HG03439 (cell line): ENCODE results near the gene SLC44A5.
"Not testable (repeated sequence)": the region's sequence is repeated elsewhere in the genome, so short reads cannot be mapped to it uniquely, and the experiment has no call there.

Experiments used
- ATAC-seq: cut with Tn5 transposase; IDR thresholded peaks from one replicate; pipeline ENCODE4 v1.9.1; 2021; ENCODE audit warnings: mild to moderate bottlenecking, moderate library complexity; ENCODE audit not compliant: unreplicated experiment

The SLC44A5 gene

DNA sequence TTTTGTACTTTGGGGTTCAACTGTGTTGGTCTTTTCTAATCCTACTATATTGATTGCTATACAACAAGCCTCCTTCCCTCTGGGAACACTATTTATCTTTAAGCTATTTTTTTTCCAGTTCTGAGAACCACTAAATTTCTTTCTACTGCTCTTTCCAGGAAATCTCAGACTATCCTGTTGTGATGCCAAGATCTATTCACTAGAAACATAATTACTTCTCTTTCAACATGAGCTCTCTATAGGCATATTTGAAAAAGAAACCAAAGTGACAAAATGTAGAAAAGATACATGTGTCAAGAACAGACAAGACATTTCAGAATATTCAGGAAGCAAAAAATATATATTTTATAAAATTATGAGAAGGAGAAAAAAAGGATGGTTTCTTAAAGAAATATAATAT is 82.9 kb downstream of the SLC44A5 start:
- no peak for ATAC-seq

DNA sequence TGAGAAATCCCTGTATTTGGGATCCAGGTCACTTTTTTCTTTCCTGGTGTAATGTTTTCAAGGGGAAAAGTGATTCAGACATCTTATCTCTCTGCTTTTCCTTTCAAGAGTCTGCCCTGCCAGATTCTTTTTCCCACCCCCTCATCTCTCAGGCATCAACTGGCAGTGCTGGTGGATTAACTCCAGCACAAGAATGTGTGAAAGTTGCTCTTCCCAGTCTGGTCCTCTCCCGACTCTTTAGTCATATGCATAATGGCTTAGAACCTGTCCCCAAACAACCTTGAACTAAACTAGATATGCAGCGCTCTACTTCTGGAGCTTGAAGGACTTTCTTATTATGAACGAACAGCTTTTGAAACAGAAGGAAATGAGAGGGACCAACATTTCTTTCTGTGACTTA is 88.5 kb downstream of the SLC44A5 start:
- ATAC-seq = no peak

DNA sequence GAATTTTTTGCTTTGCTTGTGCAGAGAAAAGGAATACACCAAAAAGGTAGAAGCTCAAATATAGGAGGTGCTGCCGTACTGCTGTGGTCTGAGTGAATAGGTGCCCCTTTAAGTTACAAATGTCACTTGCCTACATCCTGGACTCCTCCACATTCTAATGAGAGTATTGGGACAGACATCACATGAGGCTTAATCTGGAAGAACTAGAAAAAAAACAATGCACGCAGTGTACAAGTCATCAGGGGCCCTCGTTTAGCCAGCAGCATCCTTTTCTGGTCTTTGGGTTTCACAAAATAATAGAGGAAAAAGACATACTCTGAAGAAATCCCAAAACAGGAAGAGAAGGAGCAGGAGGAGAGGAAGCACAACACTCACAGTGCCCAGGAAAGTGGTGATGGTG is 89.3 kb downstream of the SLC44A5 start:
- ATAC-seq = no peak

DNA sequence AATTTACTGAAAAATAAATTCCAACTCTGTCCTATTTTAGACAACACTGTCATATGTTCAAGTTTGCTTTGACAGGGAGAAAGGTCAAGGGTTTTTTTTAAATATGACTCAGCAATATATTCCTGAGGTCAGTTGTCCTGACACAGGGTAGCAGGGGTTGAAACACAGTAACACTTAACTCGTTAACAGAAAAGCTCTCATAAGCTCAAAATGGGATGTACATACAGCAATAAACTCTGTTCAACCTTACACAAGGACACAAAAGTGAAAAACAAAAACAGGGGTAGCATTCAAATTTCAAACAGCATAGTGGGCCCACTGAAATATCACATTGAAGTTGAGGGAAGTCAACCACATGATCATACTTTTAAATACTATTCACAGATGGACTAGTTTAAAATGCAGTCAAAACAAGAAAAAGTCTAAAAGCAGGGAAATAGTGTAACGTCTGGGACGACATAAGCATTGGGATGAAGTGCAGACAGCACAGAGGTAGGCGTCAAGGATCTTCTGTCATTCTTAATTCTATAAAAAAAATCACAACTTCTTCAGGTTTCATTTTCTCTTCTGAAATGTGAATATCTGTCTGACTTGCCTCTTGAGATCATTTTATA is 89.9 kb downstream of the SLC44A5 start:
- ATAC-seq = no peak

DNA sequence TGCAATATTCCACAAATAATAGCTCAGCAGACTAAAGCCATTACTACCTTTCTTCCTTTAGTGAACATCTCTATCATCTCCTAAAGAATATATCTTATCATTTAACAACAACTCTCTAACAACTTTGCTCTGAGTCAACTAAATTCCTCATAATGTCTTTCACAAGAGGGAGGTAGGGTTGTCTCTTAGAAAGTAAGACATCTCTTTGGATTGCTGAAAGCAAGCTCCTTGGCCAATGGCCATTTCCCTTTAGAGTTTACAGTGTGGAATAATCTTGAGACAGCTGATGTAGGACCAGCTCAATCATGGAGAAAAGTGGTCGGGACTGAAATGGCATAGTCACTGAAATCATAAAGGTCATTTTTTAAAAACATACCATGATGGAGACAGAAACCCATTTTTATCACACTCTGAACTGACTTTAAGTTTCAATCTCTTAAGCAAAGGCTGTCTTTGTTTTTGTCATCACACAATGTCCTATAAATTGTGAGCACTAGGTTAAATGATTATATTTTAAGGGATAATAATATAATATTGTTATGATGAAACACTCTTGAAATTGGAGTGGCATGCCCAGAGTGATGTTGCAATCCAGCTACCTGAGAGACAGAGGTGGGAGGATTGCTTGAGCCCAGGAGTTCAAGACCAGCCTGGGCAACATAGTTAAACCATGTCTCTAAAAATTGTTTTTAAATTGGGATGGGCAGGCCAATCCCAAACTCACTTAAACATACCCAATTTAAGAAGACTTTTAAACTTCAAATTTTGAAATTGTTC is 91.1 kb downstream of the SLC44A5 start:
- no peak for ATAC-seq

DNA sequence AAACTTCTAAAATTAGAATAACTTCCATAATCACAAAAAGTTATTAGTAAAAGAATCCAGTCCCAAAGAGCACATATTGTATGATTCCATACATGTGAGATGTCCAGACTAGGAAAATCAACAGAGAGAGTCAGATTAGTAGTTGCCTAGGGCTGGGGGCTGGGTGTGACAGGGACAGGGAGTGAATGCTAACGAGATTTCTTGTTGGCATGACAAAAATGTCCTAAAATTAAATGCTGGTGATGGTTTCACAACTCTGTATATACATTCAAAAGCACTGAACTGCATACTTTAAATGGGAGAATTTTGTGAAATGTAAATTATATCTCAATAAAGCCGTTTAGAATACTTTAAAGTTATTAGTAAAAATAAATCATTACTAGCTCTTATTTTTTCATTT is 92.2 kb downstream of the SLC44A5 start:
- ATAC-seq = no peak

DNA sequence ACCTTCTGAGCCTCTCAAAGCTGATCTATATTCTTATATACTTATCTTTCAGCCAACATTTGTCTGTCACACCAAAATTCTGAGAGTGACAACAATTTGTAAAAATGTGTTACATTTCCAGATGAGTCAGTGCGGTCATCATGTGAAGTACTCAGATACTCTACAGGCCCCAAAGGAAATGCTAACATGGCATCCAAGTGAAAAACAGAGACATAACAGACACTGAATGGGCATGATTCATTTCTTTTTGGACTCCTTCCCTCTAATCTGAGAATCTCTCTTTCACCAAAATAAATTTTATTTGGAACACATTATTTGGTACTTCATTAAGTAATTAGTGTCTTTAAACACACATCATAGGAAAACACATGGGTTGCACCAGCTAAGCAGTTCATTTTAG is 96.6 kb downstream of the SLC44A5 start:
- no peak for ATAC-seq

DNA sequence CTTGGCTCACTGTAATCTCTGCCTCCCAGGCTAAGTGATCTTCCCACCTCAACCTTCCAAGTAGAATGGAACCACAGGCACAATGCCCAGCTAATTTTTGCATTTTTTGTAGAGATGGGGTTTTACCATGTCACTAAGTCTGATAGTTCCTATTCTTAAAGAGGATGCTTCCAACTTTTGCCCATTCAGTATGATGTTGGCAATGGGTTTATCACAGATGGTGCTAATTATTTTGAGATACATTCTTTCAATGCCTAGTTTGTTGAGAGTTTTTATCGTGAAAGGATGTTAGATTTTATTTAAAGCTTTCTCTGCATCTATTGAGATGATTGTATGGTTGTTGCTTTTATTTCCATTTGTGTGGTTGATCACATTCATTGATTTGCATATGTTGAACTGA is 103.9 kb downstream of the SLC44A5 start:
- ATAC-seq = no peak

DNA sequence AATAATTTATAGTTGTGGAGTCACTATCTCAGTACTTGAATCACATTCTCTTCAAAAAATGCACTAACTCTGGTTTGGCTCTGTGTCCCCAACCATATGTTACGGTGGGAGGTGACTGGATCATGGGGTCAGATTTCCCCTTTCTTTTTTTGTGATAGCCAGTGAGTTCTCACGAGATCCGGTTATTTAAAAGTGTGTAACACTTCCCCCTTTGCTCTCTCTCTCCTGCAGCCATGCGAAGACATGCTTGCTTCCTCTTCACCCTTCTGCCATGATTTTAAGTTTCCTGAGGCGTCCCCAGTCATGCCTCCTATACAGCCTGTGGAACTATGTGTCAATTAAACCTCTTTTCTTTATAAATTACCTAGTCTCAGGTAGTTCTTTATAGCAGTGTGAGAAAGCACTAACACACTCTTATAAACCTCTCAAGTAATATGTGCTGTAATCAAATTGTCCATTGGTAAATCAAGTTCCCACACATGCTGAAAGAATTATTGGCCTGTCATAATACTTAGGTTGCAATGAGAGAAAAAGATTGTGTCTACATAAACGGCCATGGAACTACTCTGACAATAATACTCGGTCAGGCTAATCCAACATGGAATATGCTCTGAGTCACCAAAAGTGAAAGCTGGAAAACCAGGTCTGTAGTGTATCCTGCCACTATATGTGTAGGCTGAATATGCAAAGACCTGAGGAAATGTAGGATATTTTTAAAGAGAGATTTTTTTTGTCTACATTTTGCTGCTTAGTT is 107.5 kb downstream of the SLC44A5 start:
- no peak for ATAC-seq

DNA sequence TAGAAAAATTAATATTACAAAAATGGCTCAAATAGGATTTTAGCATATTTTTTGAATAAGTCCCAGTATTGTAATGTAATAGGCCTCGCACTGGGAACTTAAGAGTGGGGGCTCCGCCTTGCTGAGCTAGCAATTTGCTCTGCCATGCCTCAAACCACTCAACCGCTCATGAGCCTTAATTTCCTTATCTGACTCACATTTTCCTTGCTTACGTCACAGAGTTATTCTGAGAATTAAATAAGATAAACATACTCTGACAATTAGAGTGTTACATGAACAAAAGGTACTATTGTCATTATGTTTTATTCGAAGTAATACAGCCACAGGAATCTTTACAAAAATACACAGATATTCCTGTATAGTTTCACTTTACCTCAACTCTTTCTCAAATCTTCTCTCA is 108.1 kb downstream of the SLC44A5 start:
- ATAC-seq = no peak

DNA sequence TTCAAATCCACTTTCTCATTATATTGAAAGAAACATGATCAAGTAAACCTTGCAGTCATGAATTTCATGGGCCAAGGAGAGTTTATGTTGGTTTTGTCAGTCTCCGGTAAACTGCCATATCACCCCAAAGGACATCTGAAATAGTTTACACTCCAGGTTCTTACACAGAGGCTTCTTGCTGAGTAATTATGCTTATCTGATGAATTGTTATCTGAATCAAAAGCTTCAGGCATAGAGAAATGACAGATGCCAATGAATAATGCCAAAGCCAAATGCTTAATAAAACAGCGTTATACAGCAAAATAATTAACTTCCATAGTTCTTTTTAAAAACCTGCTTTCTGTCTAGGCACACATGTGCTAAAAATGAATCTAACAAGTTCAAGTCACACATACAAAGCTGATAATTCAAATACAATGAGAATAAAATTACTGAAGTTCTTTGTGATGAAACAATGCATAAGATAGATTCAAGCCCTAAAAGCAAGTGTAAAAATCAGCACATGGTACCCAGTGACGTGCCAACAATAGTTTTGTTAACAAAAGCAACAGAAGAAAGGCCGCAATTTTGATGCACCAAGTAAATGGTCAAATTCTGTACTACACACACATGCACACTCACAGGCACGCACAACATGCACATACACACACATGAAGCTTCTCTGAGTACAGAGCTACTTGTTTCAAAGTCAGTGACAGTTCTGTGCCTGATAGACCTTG is 109.2 kb downstream of the SLC44A5 start:
- ATAC-seq = no peak

DNA sequence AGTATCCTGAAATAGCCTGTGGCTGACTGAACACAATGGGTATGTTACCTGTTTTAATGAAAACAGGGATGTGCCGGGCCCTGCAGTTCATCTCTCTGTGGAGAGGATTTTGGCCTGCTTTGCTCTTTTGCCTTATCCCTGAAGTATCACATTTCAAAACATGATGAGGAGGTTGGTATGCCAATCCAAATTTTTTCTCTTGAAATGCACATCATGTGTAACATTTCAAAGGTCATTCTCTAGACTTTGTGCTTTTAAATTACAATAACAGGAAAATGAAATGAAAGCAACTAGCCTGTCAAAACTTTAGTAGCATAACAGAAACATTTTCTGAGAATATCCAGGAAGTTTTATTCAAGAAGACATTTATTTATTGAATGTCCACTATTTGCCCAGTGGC is 118.9 kb downstream of the SLC44A5 start:
- ATAC-seq = no peak

DNA sequence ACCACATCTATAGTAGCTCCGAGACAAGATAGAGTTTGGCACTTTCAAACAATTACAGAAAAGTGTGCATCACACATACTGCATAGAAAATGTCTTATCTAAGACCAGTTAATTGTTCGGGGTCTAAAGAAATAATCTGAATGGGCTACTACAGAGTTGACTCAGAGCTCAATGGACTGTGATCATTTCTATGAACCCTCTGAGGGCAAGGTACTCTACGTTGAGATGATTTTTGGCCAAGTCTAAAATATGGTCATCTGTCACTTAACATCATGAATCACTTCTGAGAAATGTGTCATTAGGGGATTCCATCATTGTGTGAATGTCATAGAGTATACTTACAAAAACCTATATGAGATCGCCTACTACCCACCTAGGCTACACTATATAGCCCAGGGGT is 123.5 kb downstream of the SLC44A5 start:
- ATAC-seq = no peak

DNA sequence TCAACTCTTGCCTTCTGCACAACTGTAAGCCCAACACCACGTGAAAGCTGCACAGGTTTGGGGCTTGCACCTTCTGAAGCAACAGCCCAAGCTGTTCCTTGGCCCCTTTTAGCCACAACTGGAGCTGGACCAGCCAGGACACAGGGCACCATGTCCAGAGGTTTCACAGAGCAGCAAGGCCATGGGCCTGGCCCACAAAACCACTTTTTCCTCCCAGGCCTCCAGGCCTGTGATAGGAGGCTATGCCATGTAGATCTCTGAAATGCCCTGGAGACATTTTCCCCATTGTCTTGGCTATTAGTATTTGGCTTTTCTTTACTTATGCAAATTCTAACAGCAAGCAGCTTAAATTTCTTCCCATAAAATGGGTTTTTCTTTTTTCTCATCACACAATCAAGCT is 126.1 kb downstream of the SLC44A5 start:
- ATAC-seq = no peak

DNA sequence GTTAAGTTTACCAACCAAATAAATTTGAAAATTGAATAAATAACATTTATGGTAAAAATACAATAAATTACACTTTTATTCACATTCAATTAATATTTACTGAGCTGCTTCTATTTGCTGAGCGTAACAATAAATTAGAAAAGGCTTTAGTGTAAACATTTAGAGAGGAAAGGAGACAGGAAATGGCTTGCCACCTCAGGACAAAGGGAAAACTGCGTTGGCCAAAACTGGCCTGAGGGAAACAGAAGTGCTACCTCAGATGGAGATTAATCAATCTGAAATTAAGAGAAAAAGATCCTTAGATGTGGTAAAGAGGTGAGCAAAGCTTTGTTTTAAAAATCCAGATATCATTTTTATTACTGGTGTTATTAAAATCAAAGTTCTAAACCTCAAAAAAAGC is 128.0 kb downstream of the SLC44A5 start:
- ATAC-seq = no peak

DNA sequence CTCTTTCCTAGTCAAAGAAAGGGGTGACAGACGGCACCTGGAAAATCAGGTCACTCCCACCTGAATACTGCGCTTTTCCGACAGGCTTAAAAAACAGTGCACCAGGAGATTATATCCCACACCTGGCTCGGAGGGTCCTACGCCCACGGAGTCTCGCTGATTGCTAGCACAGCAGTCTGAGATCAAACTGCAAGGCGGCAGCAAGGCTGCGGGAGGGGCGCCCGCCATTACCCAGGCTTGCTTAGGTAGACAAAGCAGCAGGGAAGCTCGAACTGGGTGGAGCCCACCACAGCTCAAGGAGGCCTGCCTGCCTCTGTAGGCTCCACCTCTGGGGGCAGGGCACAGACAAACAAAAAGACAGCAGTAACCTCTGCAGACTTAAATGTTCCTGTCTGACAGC is 134.4 kb downstream of the SLC44A5 start:
- not testable (repeated sequence) for ATAC-seq

DNA sequence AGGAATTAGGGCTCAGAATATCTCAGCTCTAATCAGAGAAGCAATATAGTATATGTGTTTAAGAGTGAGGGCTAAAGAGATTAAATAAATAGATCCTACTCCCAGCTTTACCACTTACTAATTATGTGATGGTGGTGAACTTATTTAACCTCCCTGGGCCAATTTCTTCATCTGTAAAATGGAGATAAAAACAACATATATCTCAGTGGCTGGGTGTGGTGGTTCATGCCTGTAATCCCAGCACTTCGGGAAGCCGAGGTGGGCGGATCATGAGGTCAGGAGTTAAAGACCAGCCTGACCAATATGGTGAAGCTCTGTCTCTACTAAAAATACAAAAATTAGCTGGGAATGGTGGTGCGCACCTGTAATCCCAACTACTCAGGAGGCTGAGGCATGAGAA is 135.2 kb downstream of the SLC44A5 start:
- ATAC-seq = no peak

DNA sequence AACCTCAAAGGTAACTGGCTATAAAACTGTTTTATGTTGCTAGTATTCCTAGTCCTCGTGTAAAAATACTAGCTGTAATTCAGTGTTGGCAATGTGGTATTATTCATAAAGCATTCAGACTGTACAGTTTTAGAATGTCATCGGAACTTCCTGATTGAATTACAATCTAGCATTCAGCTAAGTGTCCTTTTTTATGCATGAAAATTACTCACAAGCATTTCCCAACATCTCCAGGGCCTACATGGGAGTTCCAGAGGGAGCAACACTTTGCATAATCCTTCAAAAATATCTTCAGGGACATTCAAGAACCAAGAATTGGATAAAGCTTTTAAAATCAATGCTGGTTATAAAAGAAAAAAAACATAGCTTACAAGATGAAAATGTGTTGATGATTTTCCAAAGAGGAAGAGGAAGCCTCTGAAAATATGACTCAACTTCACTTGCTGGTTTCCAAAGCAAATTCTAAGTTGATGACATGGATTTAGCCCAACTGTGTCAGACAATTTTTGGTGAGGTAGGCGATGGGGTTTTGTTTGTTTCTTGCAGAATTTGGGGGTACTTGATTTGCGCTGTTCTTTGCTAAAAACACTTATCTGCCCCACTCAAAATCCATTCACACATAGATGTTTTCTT is 137.8 kb downstream of the SLC44A5 start:
- ATAC-seq = no peak

DNA sequence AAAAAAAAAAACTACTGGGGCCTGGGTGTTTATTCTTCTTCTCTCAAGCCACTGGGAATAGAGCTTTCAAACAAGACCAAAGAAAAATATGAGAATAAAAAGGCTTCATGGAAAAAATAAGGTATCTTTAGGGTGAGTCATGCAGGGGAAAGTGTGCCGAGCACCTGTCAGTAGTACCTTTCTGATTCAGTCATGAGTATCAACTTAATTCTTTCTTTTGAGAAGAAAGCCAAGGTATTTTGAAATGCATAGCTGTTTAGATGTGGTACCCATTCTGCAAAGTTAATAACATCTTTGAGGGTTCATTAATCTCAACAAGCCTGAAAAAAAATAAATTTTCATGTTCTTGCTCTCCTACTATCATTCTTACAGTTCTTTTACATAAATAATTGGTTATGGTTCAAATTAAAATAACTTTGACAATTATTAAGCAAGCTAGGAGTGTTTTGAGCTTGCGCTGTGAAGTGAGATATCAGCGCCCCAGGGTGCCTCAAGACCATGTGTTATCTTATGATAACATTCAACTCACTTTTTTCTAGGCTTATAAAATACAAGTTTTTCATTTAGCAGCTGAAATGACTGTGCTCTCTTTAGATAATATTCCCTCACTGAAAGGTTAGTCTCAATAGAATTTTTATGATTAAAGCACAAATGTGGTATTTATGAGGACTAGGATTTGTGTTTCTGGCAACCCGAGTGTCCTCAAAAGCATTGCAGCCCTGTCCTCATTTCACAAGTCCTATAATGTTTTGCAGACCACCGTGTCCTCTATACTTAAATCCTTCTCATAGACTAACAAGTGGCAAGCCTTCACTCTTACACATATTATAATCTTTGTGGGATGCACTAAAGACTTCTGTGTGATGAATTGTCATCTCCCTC is 138.6 kb downstream of the SLC44A5 start:
- ATAC-seq = no peak

DNA sequence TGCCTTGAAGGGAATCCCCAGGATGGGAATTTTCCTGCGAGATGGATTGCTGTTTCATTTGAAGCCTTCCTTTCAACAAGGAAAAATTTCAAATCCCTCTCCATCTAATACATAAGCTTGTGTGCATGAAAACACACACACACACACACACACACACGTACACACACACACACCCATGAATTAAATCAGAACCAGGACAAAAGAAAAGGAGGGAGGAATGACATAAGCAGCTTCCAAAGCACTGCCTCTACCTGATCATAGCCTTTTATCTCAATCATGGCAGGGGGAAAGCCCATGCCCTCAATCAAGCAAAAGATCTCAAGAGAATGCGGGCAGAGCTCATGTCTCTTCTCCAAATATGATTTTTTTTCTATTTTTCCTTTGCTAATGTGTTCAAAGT is 139.7 kb downstream of the SLC44A5 start:
- no peak for ATAC-seq
